K562 (cell line): ENCODE results near the gene PREX1. TPM values are rescaled to one million over a fixed set of nuclear protein-coding genes. Genes with fewer than 3 reads are reported as not detected.

Source experiments
- ARHGAP35 ChIP-seq: fragments of 450-650 bp; IDR thresholded peaks from 2 replicates; pipeline ENCODE4 v1.6.1; 2018; ENCODE audit not compliant: partially characterized antibody
- ARID1B ChIP-seq: fragments of 450-650 bp; IDR thresholded peaks from 2 replicates; pipeline ENCODE4 v1.6.1; 2016; ENCODE audit warnings: antibody characterized with exemption, mild to moderate bottlenecking, inconsistent platforms
- BCL6 ChIP-seq: fragments of 250-450 bp; sonication (Bioruptor Pico); IDR thresholded peaks from 2 replicates; pipeline ENCODE4 v1.4.0; 2020
- ETS1 ChIP-seq: conservative IDR thresholded peaks from 2 replicates; pipeline ENCODE4 v1.6.1; 2011; ENCODE audit warnings: low read depth, mild to moderate bottlenecking, low read length; ENCODE audit not compliant: control insufficient read depth
- FOXJ2 ChIP-seq: fragments of 200-800 bp; sonication (Bioruptor generic); IDR thresholded peaks from 2 replicates; pipeline ENCODE4 v1.6.1; 2016; ENCODE audit warnings: missing genetic modification characterization, missing compliant biosample characterization
- HMGN3 ChIP-seq: IDR thresholded peaks from 2 replicates; pipeline ENCODE4 v1.6.1; 2011; ENCODE audit warnings: borderline replicate concordance, low read depth, mild to moderate bottlenecking, mixed read lengths, low read length; ENCODE audit not compliant: insufficient read length; ENCODE audit errors: extremely low read depth
- KDM5B ChIP-seq: fragments of 200-600 bp; sonication (generic); IDR thresholded peaks from 2 replicates; pipeline ENCODE4 v1.6.1; 2012; ENCODE audit warnings: low read depth, mild to moderate bottlenecking, moderate library complexity, low read length, control low read depth, inconsistent platforms; ENCODE audit not compliant: insufficient replicate concordance
- L3MBTL2 ChIP-seq: fragments of 450-650 bp; IDR thresholded peaks from 2 replicates; pipeline ENCODE4 v1.6.1; 2016; ENCODE audit warnings: mild to moderate bottlenecking, moderate library complexity
- NRF1 ChIP-seq, 2 experiments: fragments of 450-650 bp; IDR thresholded peaks in 1 of 2; conservative IDR thresholded peaks in 1 of 2; 2 replicates each; pipeline ENCODE4 v1.6.1; 2014; ENCODE audit warnings: mild to moderate bottlenecking in 2 of 2
- RBM22 ChIP-seq: fragments of 200-400 bp; formaldehyde crosslinking; IDR thresholded peaks from 2 replicates; pipeline ENCODE4 v1.6.1; 2018; ENCODE audit warnings: low read length, low read depth; ENCODE audit not compliant: poor library complexity, severe bottlenecking
- RNF2 ChIP-seq: sonication (generic); IDR thresholded peaks from 2 replicates; pipeline ENCODE4 v1.6.1; 2016
- STAT6 ChIP-seq: sonication (generic); formaldehyde crosslinking; IDR thresholded peaks from 2 replicates; pipeline ENCODE4 v1.8.1; 2023; ENCODE audit warnings: mild to moderate bottlenecking, missing genetic modification reagents
- TBL1XR1 ChIP-seq, 2 experiments: IDR thresholded peaks; 2 replicates each; pipeline ENCODE4 v1.6.1; 2012; ENCODE audit warnings: improper control_type of control experiment in 2 of 2, low read length in 2 of 2, mild to moderate bottlenecking in 1 of 2
- TBP ChIP-seq: optimal IDR thresholded peaks from 2 replicates; pipeline ENCODE3; 2011; ENCODE audit warnings: low read depth, low read length, improper control_type of control experiment
- ZBTB2 ChIP-seq: fragments of 450-650 bp; IDR thresholded peaks from 2 replicates; pipeline ENCODE4 v1.6.1; 2016; ENCODE audit warnings: antibody characterized with exemption
- ZFP36 ChIP-seq: fragments of 150-350 bp; IDR thresholded peaks from 2 replicates; pipeline ENCODE4 v1.6.1; 2018; ENCODE audit warnings: low read length, low read depth; ENCODE audit not compliant: partially characterized antibody
- ZNF436 ChIP-seq: fragments of 250-450, 450-650 bp; sonication (Bioruptor Pico); formaldehyde crosslinking; IDR thresholded peaks from 2 replicates; pipeline ENCODE4 v1.7.0; 2020; ENCODE audit warnings: mild to moderate bottlenecking
- ZNF583 ChIP-seq: fragments of 250-450 bp; sonication (Bioruptor Pico); IDR thresholded peaks from 2 replicates; pipeline ENCODE4 v1.4.0; 2020
- ZNF655 ChIP-seq: fragments of 250-450 bp; sonication (Bioruptor Pico); IDR thresholded peaks from 2 replicates; pipeline ENCODE4 v1.5.0; 2021
- ZNF707 ChIP-seq: fragments of 250-450 bp; sonication (Bioruptor Pico); conservative IDR thresholded peaks from 2 replicates; pipeline ENCODE4 v1.8.0; 2022; ENCODE audit warnings: inconsistent platforms, mild to moderate bottlenecking, moderate library complexity
- polyA plus RNA-seq, 8 experiments: library from polyadenylated mRNA; depleted of rRNA in 4 of 8; stranded (reverse) in 5 of 8; unstranded in 3 of 8; fragments of >200 nt; fragmentation: Nextera tagmentation in 2 of 8; fragmentation: Illumina TruSeq in 1 of 8; extraction: Ambion mirVana in 2 of 8; extraction: Trizol in 1 of 8; gene quantifications; 2 replicates each; pipeline versions ENCODE4 v1.2.1 to v1.2.3, GENCODE V29; 2011 to 2014; ENCODE audit warnings: inconsistent platforms in 1 of 8, missing spikeins in 1 of 8
- total RNA-seq, 7 experiments: library from RNA; depleted of rRNA in 6 of 7; stranded (reverse); fragments of >200 nt in 6 of 7; fragmentation: Illumina TruSeq in 2 of 7; extraction: Trizol in 2 of 7; gene quantifications; 2 replicates each; pipeline versions ENCODE4 v1.2.1 to v1.2.3, GENCODE V29; 2011 to 2021; ENCODE audit warnings: low replicate concordance in 1 of 7

Gene PREX1
- total and polyA plus RNA-seq, 9 of the 15 experiments (the other 6 are each of a cell fraction or from before 2014, with no cell fraction given): 0.37 to 10.4 (median 4.8) TPM

DNA sequence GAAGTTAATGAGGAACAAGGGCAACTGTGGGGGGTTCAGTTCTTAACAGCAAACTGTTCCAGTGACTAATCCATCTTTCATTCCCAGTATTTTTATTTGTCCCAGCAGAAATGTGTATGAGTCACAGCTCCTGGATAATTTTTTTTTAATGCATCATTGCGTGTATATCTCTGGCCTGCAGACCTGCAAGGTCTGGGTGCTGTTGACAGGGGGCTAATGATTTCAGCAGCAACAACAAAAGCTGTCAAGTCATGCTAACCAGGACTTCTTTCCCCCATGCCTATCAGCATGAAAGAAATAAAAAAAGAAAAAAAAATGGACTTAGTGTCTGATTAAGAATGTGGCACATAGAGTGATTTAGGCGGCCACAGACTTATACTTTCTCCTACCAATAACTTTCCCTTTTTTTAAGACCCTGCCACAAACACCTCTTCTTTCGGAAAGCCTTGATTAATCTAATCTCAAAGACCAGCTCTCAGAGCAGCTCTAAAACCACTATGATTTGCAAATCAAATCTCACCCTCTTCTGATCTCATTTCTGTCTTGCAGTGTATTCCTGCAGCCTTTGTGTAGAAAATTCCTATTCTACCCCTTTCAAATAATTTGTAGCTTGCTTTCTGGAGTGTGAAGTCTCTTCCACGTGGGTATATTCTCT is 14.2 kb upstream of the PREX1 start (continued):
- TF ChIP-seq FOXJ2: no peak
- no peak for TF ChIP-seq HMGN3
- no peak for TF ChIP-seq ARHGAP35
- TF ChIP-seq L3MBTL2: no peak
- 0 out of 4 replicates have a peak, but pooled peaks of 1 of the 2 experiments have one; percentile 8 for TF ChIP-seq TBL1XR1 (IDR thresholded peaks at IDR 0.05; ENCODE audit: low read length in 2 of 2)
- TF ChIP-seq ARID1B: peak; percentile 92
- no peak for TF ChIP-seq RBM22
- no peak for TF ChIP-seq RNF2
- peak; percentile 69 for TF ChIP-seq ZFP36
- no peak for TF ChIP-seq ETS1
- no peak for TF ChIP-seq ZNF583 (CRISPR knock-in tag)
- TF ChIP-seq ZNF707 (CRISPR knock-in tag): no peak
- TF ChIP-seq NRF1 (conservative IDR thresholded peaks at IDR 0.05 in 1 of 2, IDR thresholded peaks at IDR 0.05 in 1 of 2): no peak
- no peak for TF ChIP-seq ZNF436 (CRISPR knock-in tag)
- TF ChIP-seq STAT6 (CRISPR knock-in tag): no peak
- no peak for TF ChIP-seq KDM5B
- TF ChIP-seq ZBTB2: no peak
- TF ChIP-seq ZNF655 (CRISPR knock-in tag): no peak
- no peak for TF ChIP-seq BCL6 (CRISPR knock-in tag)
- no peak for TF ChIP-seq TBP
